IMR-90 (cell line): ENCODE data around the gene DLGAP4. TPM values are rescaled to one million over a fixed set of nuclear protein-coding genes. Genes with fewer than 3 reads are reported as not detected.

Experiments
- ATAC-seq: fragments of 200-7000 bp; cut with Tn5 transposase; 2 replicates; pipeline ENCODE4 v1.9.1; 2020; ENCODE audit warnings: low read depth, mild to moderate bottlenecking, moderate library complexity
- BruUV-seq: library from RNA; stranded (reverse); fragments of 400-500 nt; replicated peaks from 2 replicates; lab custom pipeline; 2021; lab: Mats Ljungman, UMichigan
- CTCF ChIA-PET: fragments of 300-600 bp; formaldehyde crosslinking; extraction: SDS; loops from one replicate; lab custom pipeline; 2021; ENCODE audit warnings: antibody characterized with exemption; lab: Yijun Ruan, JAX
- POLR2A ChIA-PET: fragments of 300-600 bp; sonication (Branson Sonifier 250); formaldehyde crosslinking; loops from one replicate; lab custom pipeline; 2022; ENCODE audit warnings: antibody characterized with exemption; ENCODE audit not compliant: unreplicated experiment; lab: Charles Lee
- DNase-seq: peaks from one replicate; pipeline ENCODE4 v3.0.0; 2013
- H2AFZ ChIP-seq: replicated peaks from 2 replicates; pipeline ENCODE3; 2013; ENCODE audit warnings: low read length, mild to moderate bottlenecking; ENCODE audit not compliant: poor library complexity
- H2AK5ac ChIP-seq: 2 replicates; pipeline ENCODE4 v1.6.1; 2013; ENCODE audit warnings: low read depth, low read length, inconsistent platforms
- H2AK9ac ChIP-seq: replicated peaks from 2 replicates; pipeline ENCODE3; 2013; ENCODE audit warnings: mild to moderate bottlenecking, low read depth, low read length, moderate library complexity; ENCODE audit not compliant: poor library complexity
- H2BK120ac ChIP-seq: 2 replicates; pipeline ENCODE4 v1.6.1; 2013; ENCODE audit warnings: low read depth, low read length, inconsistent platforms
- H2BK15ac ChIP-seq: 3 replicates; pipeline ENCODE4 v1.6.1; 2013; ENCODE audit warnings: low read depth, low read length, inconsistent platforms
- H2BK20ac ChIP-seq: 2 replicates; pipeline ENCODE4 v1.6.1; 2013; ENCODE audit warnings: low read depth, mild to moderate bottlenecking, inconsistent platforms, low read length, moderate library complexity
- H2BK5ac ChIP-seq: 2 replicates; pipeline ENCODE4 v1.6.1; 2013; ENCODE audit warnings: mild to moderate bottlenecking, low read depth, low read length, inconsistent platforms; ENCODE audit not compliant: poor library complexity, severe bottlenecking
- H3K14ac ChIP-seq: replicated peaks from 2 replicates; pipeline ENCODE4 v1.6.1; 2013; ENCODE audit warnings: low read depth, low read length, inconsistent platforms
- H3K18ac ChIP-seq: 2 replicates; pipeline ENCODE4 v1.6.1; 2013; ENCODE audit warnings: low read depth, low read length, control low read depth
- H3K23ac ChIP-seq: 2 replicates; pipeline ENCODE4 v1.6.1; 2013; ENCODE audit warnings: low read depth, low read length, inconsistent platforms
- H3K27ac ChIP-seq: 2 replicates; pipeline ENCODE4 v1.5.1; 2013; ENCODE audit warnings: mild to moderate bottlenecking, control low read depth, low read length; ENCODE audit not compliant: insufficient read depth
- H3K27me3 ChIP-seq: 2 replicates; pipeline ENCODE4 v1.6.1; 2013; ENCODE audit warnings: low read length; ENCODE audit not compliant: control insufficient read depth, insufficient read depth
- H3K36me3 ChIP-seq: 2 replicates; pipeline ENCODE4 v1.6.1; 2013; ENCODE audit warnings: low read length, mixed read lengths; ENCODE audit not compliant: control insufficient read depth, insufficient read depth
- H3K4ac ChIP-seq: 2 replicates; pipeline ENCODE4 v1.6.1; 2013; ENCODE audit warnings: low read depth, low read length, inconsistent platforms
- H3K4me1 ChIP-seq: 2 replicates; pipeline ENCODE4 v1.6.1; 2013; ENCODE audit warnings: low read length, mixed read lengths; ENCODE audit not compliant: control insufficient read depth, insufficient read depth
- H3K4me2 ChIP-seq: 2 replicates; pipeline ENCODE4 v1.6.1; 2013; ENCODE audit warnings: low read depth, mild to moderate bottlenecking, control low read depth, low read length, moderate library complexity
- H3K4me3 ChIP-seq: 2 replicates; pipeline ENCODE4 v1.5.1; 2013; ENCODE audit warnings: low read depth, mild to moderate bottlenecking, control low read depth, low read length, moderate library complexity; ENCODE audit not compliant: insufficient read depth
- H3K56ac ChIP-seq: 2 replicates; pipeline ENCODE4 v1.6.1; 2013; ENCODE audit warnings: low read length, inconsistent platforms; ENCODE audit not compliant: insufficient read depth; ENCODE audit errors: extremely low read depth
- H3K79me1 ChIP-seq, 2 experiments: 2 replicates each; pipeline ENCODE4 v1.6.1; 2013; ENCODE audit warnings: low read length in 2 of 2, inconsistent platforms in 1 of 2, low read depth in 1 of 2
- H3K9ac ChIP-seq: 2 replicates; pipeline ENCODE4 v1.6.1; 2013; ENCODE audit warnings: low read depth, low read length, control low read depth
- H3K9me1 ChIP-seq: 2 replicates; pipeline ENCODE4 v1.6.1; 2013; ENCODE audit warnings: low read length, inconsistent platforms; ENCODE audit not compliant: insufficient read depth
- H3K9me3 ChIP-seq: 2 replicates; pipeline ENCODE4 v1.6.1; 2013; ENCODE audit warnings: low read length; ENCODE audit not compliant: control insufficient read depth, insufficient read depth
- H4K20me1 ChIP-seq: 2 replicates; pipeline ENCODE4 v1.6.1; 2013; ENCODE audit warnings: low read length, inconsistent platforms; ENCODE audit not compliant: insufficient read depth
- H4K5ac ChIP-seq: 2 replicates; pipeline ENCODE4 v1.6.1; 2013; ENCODE audit warnings: mild to moderate bottlenecking, low read depth, low read length, control low read depth
- H4K8ac ChIP-seq, 2 experiments: 2 replicates each; pipeline ENCODE4 v1.6.1; 2013; ENCODE audit warnings: low read depth in 2 of 2, low read length in 2 of 2, control low read depth in 1 of 2, inconsistent platforms in 1 of 2
- H4K91ac ChIP-seq: 2 replicates; pipeline ENCODE4 v1.6.1; 2013; ENCODE audit warnings: low read depth, low read length, inconsistent platforms; ENCODE audit not compliant: insufficient read depth
- BHLHE40 ChIP-seq: fragments of 150-350 bp; IDR thresholded peaks from 2 replicates; pipeline ENCODE4 v1.6.1; 2016; ENCODE audit warnings: mild to moderate bottlenecking, low read depth, low read length
- CEBPB ChIP-seq: IDR thresholded peaks from 2 replicates; pipeline ENCODE4 v1.6.1; 2012; ENCODE audit warnings: low read depth, low read length, improper control_type of control experiment
- MXI1 ChIP-seq: IDR thresholded peaks from 2 replicates; pipeline ENCODE4 v1.6.1; 2012; ENCODE audit warnings: low read depth, mild to moderate bottlenecking, low read length, moderate library complexity, borderline replicate concordance
- NFE2L2 ChIP-seq: fragments of 150-350 bp; IDR thresholded peaks from 2 replicates; pipeline ENCODE4 v1.6.1; 2016; ENCODE audit warnings: low read depth, mild to moderate bottlenecking, low read length
- POLR2A ChIP-seq: IDR thresholded peaks from 2 replicates; pipeline ENCODE4 v1.6.1; 2012; ENCODE audit warnings: mild to moderate bottlenecking, low read depth, low read length
- RAD21 ChIP-seq: IDR thresholded peaks from 2 replicates; pipeline ENCODE4 v1.6.1; 2012; ENCODE audit warnings: low read length, improper control_type of control experiment
- RFX5 ChIP-seq: IDR thresholded peaks from 2 replicates; pipeline ENCODE4 v1.8.0; 2012; ENCODE audit warnings: low read depth, mild to moderate bottlenecking, low read length, moderate library complexity
- SMC3 ChIP-seq: fragments of 150-350 bp; IDR thresholded peaks from 2 replicates; pipeline ENCODE4 v1.6.1; 2016; ENCODE audit warnings: low read depth, mild to moderate bottlenecking, antibody characterized with exemption, low read length, moderate library complexity
- WGBS, 2 experiments: methylation state at CpG; one replicate each; pipeline versions ENCODE4 v1.1.5 to v1.1.7; 2013; ENCODE audit warnings: missing lambda C conversion rate in 2 of 2; ENCODE audit not compliant: insufficient read length in 1 of 2; ENCODE audit errors: extremely low coverage in 2 of 2; 5-methylcytosine and 5-hydroxymethylcytosine counted together
- dilution Hi-C: fragments of 300-500 bp; cut with HindIII; formaldehyde crosslinking; loops from one replicate; pipeline ENCODE4 v1.14.3; 2018; ENCODE audit warnings: low sequenced_read_pairs; ENCODE audit not compliant: unreplicated experiment
- in situ Hi-C: fragments of 300-500 bp; cut with MboI; formaldehyde crosslinking; loops from 3 replicates; pipeline ENCODE4 v1.14.3; 2019; ENCODE audit warnings: low sequenced_read_pairs, inconsistent platforms, mixed read lengths
- intact Hi-C: fragments of 100-400 bp; cut with micrococcal nuclease; formaldehyde crosslinking; loops from 2 replicates; pipeline ENCODE4 v1.10.0; 2022
- polyA plus RNA-seq, 3 experiments: library from polyadenylated mRNA; depleted of rRNA; stranded (reverse); fragments of >200 nt; gene quantifications; 2 replicates each; pipeline ENCODE4 v1.2.3, GENCODE V29; 2012; ENCODE audit warnings: low replicate concordance in 1 of 3
- total RNA-seq: library from RNA; depleted of rRNA; stranded (reverse); fragments of >200 nt; gene quantifications from 2 replicates; pipeline ENCODE4 v1.2.3, GENCODE V29; 2012
- TF ChIP-seq, protein P1 (sequence below): conservative IDR thresholded peaks from 2 replicates; pipeline ENCODE4 v1.5.1; 2012; ENCODE audit warnings: mild to moderate bottlenecking, low read depth, low read length, improper control_type of control experiment
- TF ChIP-seq, protein P2 (sequence below): fragments of 150-350 bp; IDR thresholded peaks from 2 replicates; pipeline ENCODE4 v1.6.1; 2017; ENCODE audit warnings: mild to moderate bottlenecking, antibody characterized with exemption, low read length, low read depth

The DLGAP4 gene
- total and polyA plus RNA-seq, 2 of the 4 experiments (the other 2 are of a cell fraction) = 32.3 to 73.2 TPM

DNA sequence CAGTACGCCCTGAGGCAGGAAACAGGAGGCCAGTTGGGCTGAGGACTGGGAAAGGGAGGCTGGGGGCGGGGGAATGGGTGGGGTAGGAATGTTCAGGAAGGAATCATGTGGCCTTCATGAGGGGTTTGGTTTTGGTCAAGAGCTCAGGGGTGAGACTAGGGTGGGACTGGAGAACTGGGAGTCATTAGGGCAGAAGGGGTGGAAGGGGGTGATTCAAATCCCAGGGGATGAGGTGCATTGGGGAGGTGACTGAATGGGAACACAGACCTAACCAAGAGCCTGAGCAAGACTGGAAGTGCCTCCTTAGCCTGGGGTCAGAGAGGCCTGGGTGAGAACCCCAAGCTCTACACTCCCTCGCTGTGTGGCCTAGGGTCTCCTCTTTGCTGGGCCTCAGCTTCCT is 86.8 kb downstream of the DLGAP4 start:
- Histone ChIP-seq H3K56ac (no peak overlapping the region), H3K27ac (no peak overlapping the region), H3K4ac (no peak overlapping the region), H2BK15ac (no peak overlapping the region), H3K36me3 (no peaks in the 10 kb centered on the region), H4K8ac (no peak overlapping the region), H2AK9ac (no peak overlapping the region), H2BK5ac (no peak overlapping the region), H3K18ac (no peak overlapping the region), H2BK120ac (no peak overlapping the region), H4K91ac (no peak overlapping the region), H4K5ac (no peak overlapping the region), H3K27me3 (peaks cover 26% of the 10 kb centered on the region), H3K9ac (no peak overlapping the region), H3K79me1 (no peaks in the 10 kb centered on the region), H3K9me3 (no peaks in the 10 kb centered on the region), H2AFZ (no peak overlapping the region), H3K14ac (no peak overlapping the region), H3K9me1 (no peaks in the 10 kb centered on the region), H3K4me3 (no peak overlapping the region), H4K20me1 (no peaks in the 10 kb centered on the region), H3K4me2 (no peak overlapping the region), H2BK20ac (no peak overlapping the region), H3K4me1 (no peaks in the 10 kb centered on the region), H3K23ac (no peak overlapping the region), H2AK5ac (no peak overlapping the region)
- dilution Hi-C loops (no loop called here), in situ Hi-C loops (no loop called here), intact Hi-C loops (no loop called here)
- ChIA-PET CTCF (no interaction called here), POLR2A (no interaction called here)
- ATAC-seq = no peak
- TF ChIP-seq RAD21 (no peak), RFX5 (no peak), SMC3 (no peak), POLR2A (no peak), BHLHE40 (no peak), CEBPB (no peak), MXI1 (no peak), NFE2L2 (no peak)
- TF ChIP-seq, protein P1, sequence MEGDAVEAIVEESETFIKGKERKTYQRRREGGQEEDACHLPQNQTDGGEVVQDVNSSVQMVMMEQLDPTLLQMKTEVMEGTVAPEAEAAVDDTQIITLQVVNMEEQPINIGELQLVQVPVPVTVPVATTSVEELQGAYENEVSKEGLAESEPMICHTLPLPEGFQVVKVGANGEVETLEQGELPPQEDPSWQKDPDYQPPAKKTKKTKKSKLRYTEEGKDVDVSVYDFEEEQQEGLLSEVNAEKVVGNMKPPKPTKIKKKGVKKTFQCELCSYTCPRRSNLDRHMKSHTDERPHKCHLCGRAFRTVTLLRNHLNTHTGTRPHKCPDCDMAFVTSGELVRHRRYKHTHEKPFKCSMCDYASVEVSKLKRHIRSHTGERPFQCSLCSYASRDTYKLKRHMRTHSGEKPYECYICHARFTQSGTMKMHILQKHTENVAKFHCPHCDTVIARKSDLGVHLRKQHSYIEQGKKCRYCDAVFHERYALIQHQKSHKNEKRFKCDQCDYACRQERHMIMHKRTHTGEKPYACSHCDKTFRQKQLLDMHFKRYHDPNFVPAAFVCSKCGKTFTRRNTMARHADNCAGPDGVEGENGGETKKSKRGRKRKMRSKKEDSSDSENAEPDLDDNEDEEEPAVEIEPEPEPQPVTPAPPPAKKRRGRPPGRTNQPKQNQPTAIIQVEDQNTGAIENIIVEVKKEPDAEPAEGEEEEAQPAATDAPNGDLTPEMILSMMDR = no peak
- TF ChIP-seq, protein P2, sequence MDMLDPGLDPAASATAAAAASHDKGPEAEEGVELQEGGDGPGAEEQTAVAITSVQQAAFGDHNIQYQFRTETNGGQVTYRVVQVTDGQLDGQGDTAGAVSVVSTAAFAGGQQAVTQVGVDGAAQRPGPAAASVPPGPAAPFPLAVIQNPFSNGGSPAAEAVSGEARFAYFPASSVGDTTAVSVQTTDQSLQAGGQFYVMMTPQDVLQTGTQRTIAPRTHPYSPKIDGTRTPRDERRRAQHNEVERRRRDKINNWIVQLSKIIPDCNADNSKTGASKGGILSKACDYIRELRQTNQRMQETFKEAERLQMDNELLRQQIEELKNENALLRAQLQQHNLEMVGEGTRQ = no peak
- 14% methylated on average over 1 of the region's 3 CpGs; no CpG with 5 or more reads in 1 of the 2 experiments for WGBS, 2 experiments
- DNase-seq = no peak
- BruUV-seq = no TSS peak
